Stomach (tissue), 4 donors: ENCODE results near the gene GCK.

Source experiments
- EP300 ChIP-seq: sonication (generic); formaldehyde crosslinking; IDR thresholded peaks from one replicate; pipeline ENCODE4 v1.6.1; 2017; ENCODE audit warnings: antibody characterized with exemption
- POLR2A ChIP-seq, 4 donors: fragments of 450-650 bp; IDR thresholded peaks; one replicate each; pipeline ENCODE4 v1.6.1; 2016; ENCODE audit warnings: antibody characterized with exemption in 4 of 4, control low read depth in 2 of 4, mild to moderate bottlenecking in 1 of 4, moderate library complexity in 1 of 4
- POLR2AphosphoS5 ChIP-seq, 3 donors: sonication (generic); formaldehyde crosslinking; IDR thresholded peaks; one replicate each; pipeline ENCODE4 v1.6.1; 2016; ENCODE audit warnings: antibody characterized with exemption in 3 of 3
- TF ChIP-seq, protein P1 (sequence below), 7 experiments: fragments of 450-650 bp in 4 of 7; fragments of 200-600 bp in 3 of 7; sonication (generic) in 3 of 7; IDR thresholded peaks; one replicate each; pipeline ENCODE4 v1.5.1; 2016 to 2019; ENCODE audit warnings: antibody characterized with exemption in 7 of 7, control low read depth in 2 of 7, mild to moderate bottlenecking in 1 of 7

DNA sequence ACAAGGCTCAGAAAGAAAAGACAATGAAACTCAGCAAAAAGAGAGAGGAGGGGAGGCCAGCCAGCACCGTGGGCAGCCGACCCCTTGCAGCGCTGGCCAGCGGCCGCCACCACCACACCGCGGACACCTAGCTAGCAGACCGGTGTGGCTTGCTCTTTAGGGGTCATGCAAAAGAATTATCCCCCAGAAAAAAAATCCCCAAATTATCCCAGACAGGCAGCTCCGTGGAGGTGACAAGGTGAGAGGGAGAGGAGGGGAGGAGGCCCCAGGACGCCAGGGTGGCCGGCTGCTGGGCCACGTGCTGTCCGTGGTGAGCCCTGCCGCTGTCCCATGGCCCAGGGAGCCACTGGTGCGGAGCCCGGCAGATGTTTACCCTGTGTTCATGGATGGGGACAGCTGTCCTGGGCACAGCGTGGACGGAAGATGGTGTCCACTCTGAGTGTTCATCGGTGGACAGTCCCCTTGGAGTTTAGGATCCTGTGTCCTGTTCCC, 28.0 kb upstream of the GCK start:
- TF ChIP-seq, protein P1, sequence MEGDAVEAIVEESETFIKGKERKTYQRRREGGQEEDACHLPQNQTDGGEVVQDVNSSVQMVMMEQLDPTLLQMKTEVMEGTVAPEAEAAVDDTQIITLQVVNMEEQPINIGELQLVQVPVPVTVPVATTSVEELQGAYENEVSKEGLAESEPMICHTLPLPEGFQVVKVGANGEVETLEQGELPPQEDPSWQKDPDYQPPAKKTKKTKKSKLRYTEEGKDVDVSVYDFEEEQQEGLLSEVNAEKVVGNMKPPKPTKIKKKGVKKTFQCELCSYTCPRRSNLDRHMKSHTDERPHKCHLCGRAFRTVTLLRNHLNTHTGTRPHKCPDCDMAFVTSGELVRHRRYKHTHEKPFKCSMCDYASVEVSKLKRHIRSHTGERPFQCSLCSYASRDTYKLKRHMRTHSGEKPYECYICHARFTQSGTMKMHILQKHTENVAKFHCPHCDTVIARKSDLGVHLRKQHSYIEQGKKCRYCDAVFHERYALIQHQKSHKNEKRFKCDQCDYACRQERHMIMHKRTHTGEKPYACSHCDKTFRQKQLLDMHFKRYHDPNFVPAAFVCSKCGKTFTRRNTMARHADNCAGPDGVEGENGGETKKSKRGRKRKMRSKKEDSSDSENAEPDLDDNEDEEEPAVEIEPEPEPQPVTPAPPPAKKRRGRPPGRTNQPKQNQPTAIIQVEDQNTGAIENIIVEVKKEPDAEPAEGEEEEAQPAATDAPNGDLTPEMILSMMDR (IDR thresholded peaks at IDR 0.05): no peak
- TF ChIP-seq POLR2AphosphoS5 (IDR thresholded peaks at IDR 0.05) (no peak), EP300 (no peak), POLR2A (IDR thresholded peaks at IDR 0.05) (no peak)
